GM23338 (cell line): ENCODE measurements around the gene STX8. TPM values are rescaled to one million over a fixed set of nuclear protein-coding genes. Genes with fewer than 3 reads are reported as not detected.

ENCODE experiments used
- ATAC-seq: fragments of 200-7000 bp; cut with Tn5 transposase; 3 replicates; pipeline ENCODE4 v1.9.1; 2020
- DNase-seq: peaks from one replicate; pipeline ENCODE4 v3.0.0-alpha.2; 2015; ENCODE audit warnings: low spot score
- H2AFZ ChIP-seq: fragments of 200-600 bp; sonication (generic); 2 replicates; pipeline ENCODE4 v1.8.0; 2016; ENCODE audit warnings: antibody characterized with exemption, mild to moderate bottlenecking, moderate library complexity
- H3F3A ChIP-seq: fragments of 200-600 bp; sonication (generic); replicated peaks from 2 replicates; pipeline ENCODE4 v1.8.0; 2017; ENCODE audit warnings: antibody characterized with exemption, mixed run types, low read depth
- H3K27ac ChIP-seq: fragments of 200-600 bp; sonication (generic); 2 replicates; pipeline ENCODE4 v1.6.1; 2016; ENCODE audit warnings: low read depth
- H3K27me3 ChIP-seq: fragments of 200-600 bp; sonication (generic); 2 replicates; pipeline ENCODE4 v1.8.0; 2016; ENCODE audit warnings: mild to moderate bottlenecking, mixed run types, moderate library complexity; ENCODE audit not compliant: insufficient read depth
- H3K36me3 ChIP-seq: fragments of 200-600 bp; sonication (generic); 2 replicates; pipeline ENCODE4 v1.8.0; 2016; ENCODE audit warnings: mild to moderate bottlenecking; ENCODE audit not compliant: insufficient read depth
- H3K4me1 ChIP-seq: fragments of 200-600 bp; sonication (generic); 2 replicates; pipeline ENCODE4 v1.8.0; 2016; ENCODE audit warnings: mild to moderate bottlenecking, moderate library complexity; ENCODE audit not compliant: insufficient read depth
- H3K4me2 ChIP-seq: fragments of 200-600 bp; sonication (generic); 2 replicates; pipeline ENCODE4 v1.7.1; 2017; ENCODE audit warnings: mixed run types
- H3K4me3 ChIP-seq: fragments of 200-600 bp; sonication (generic); 2 replicates; pipeline ENCODE4 v1.6.1; 2016; ENCODE audit warnings: mixed run types
- H3K79me2 ChIP-seq: fragments of 200-600 bp; sonication (generic); replicated peaks from 2 replicates; pipeline ENCODE4 v1.8.0; 2017; ENCODE audit warnings: mild to moderate bottlenecking; ENCODE audit not compliant: insufficient read depth
- H3K9me2 ChIP-seq: fragments of 200-600 bp; sonication (generic); 2 replicates; pipeline ENCODE4 v1.8.0; 2017; ENCODE audit not compliant: insufficient read depth
- H4K20me1 ChIP-seq: fragments of 200-600 bp; sonication (generic); replicated peaks from 2 replicates; pipeline ENCODE4 v1.8.0; 2017; ENCODE audit warnings: mild to moderate bottlenecking; ENCODE audit not compliant: insufficient read depth
- H3K27ac Mint-ChIP-seq: 2 replicates; pipeline ENCODE4 v1.8.0; 2020; ENCODE audit warnings: inconsistent platforms, mild to moderate bottlenecking, moderate library complexity, mixed read lengths
- H3K27me3 Mint-ChIP-seq: 3 replicates; pipeline ENCODE4 v1.8.0; 2022; ENCODE audit warnings: low read depth, mild to moderate bottlenecking, moderate library complexity, mixed read lengths, inconsistent platforms; ENCODE audit not compliant: insufficient read depth, poor library complexity
- H3K36me3 Mint-ChIP-seq: 3 replicates; pipeline ENCODE4 v1.8.0; 2021; ENCODE audit warnings: low read depth, mild to moderate bottlenecking, inconsistent platforms, moderate library complexity, mixed read lengths
- H3K4me1 Mint-ChIP-seq: 3 replicates; pipeline ENCODE4 v1.8.0; 2020; ENCODE audit warnings: mild to moderate bottlenecking, inconsistent platforms, mixed read lengths
- H3K4me3 Mint-ChIP-seq: 3 replicates; pipeline ENCODE4 v1.8.0; 2021; ENCODE audit warnings: moderate library complexity, mild to moderate bottlenecking, inconsistent platforms, mixed read lengths
- H3K9me3 Mint-ChIP-seq: 3 replicates; pipeline ENCODE4 v1.8.0; 2020; ENCODE audit warnings: moderate library complexity, mild to moderate bottlenecking, inconsistent platforms, mixed read lengths
- CTCF ChIP-seq, 2 experiments: fragments of 200-600 bp in 1 of 2; sonication (generic) in 1 of 2; conservative IDR thresholded peaks; 2 replicates each; pipeline versions ENCODE4 v1.5.1 to v1.6.1; 2016 to 2017; ENCODE audit warnings: antibody characterized with exemption in 2 of 2, low read depth in 2 of 2, mild to moderate bottlenecking in 2 of 2, moderate library complexity in 1 of 2
- ETS1 ChIP-seq: IDR thresholded peaks from 2 replicates; pipeline ENCODE4 v1.6.1; 2016; ENCODE audit warnings: antibody characterized with exemption
- EZH2 ChIP-seq: fragments of 200-600 bp; sonication (generic); IDR thresholded peaks from one replicate; pipeline ENCODE4 v1.8.0; 2017; ENCODE audit warnings: antibody characterized with exemption, mild to moderate bottlenecking, low read depth; ENCODE audit not compliant: unreplicated experiment
- EZH2phosphoT487 ChIP-seq: fragments of 200-600 bp; sonication (generic); IDR thresholded peaks from one replicate; pipeline ENCODE4 v1.8.1; 2018; ENCODE audit warnings: antibody characterized with exemption; ENCODE audit not compliant: unreplicated experiment
- JUNB ChIP-seq: IDR thresholded peaks from one replicate; pipeline ENCODE4 v1.6.1; 2016; ENCODE audit warnings: antibody characterized with exemption; ENCODE audit not compliant: unreplicated experiment
- NANOG ChIP-seq: IDR thresholded peaks from 2 replicates; pipeline ENCODE4 v1.6.1; 2016; ENCODE audit warnings: antibody characterized with exemption, borderline replicate concordance
- REST ChIP-seq: IDR thresholded peaks from one replicate; pipeline ENCODE4 v1.6.1; 2018; ENCODE audit warnings: antibody characterized with exemption; ENCODE audit not compliant: unreplicated experiment
- ZNF114 ChIP-seq: fragments of 250-450 bp; sonication (Bioruptor Pico); IDR thresholded peaks from 2 replicates; pipeline ENCODE4 v1.5.0; 2020; ENCODE audit warnings: mild to moderate bottlenecking, moderate library complexity
- ZNF331 ChIP-seq: fragments of 250-450 bp; sonication (Bioruptor Pico); IDR thresholded peaks from 2 replicates; pipeline ENCODE4 v1.5.0; 2020; ENCODE audit warnings: low read depth, mild to moderate bottlenecking, moderate library complexity
- ZNF462 ChIP-seq: fragments of 250-450 bp; sonication (Bioruptor Pico); IDR thresholded peaks from 2 replicates; pipeline ENCODE4 v1.5.0; 2020; ENCODE audit warnings: mild to moderate bottlenecking, moderate library complexity
- polyA plus RNA-seq: library from polyadenylated mRNA; unstranded; fragments of >200 nt; fragmentation: Nextera tagmentation; extraction: Ambion mirVana; gene quantifications from 2 replicates; pipeline ENCODE4 v1.2.1, GENCODE V29; 2016
- total RNA-seq: library from RNA; depleted of rRNA; stranded (reverse); fragments of >200 nt; shearing (Covaris generic); gene quantifications from 2 replicates; pipeline ENCODE4 v1.2.3, GENCODE V29; 2014

STX8 gene
- total and polyA plus RNA-seq, 2 experiments from 2014 or later, result 59.4 to 82.3 TPM

GRCh38 chr17:9231449-9232154 lies 344.0 kb downstream of the STX8 start:
- Histone ChIP-seq H3K36me3 (no peaks in the 10 kb centered on the region), H3K9me2 (no peaks in the 10 kb centered on the region), H3K27ac (no peak overlapping the region), H4K20me1 (no peaks in the 10 kb centered on the region), H3K4me3 (no peak overlapping the region), H2AFZ (no peak overlapping the region), H3K4me1 (no peaks in the 10 kb centered on the region; the same call in 1 of the 2 replicates), H3K79me2 (no peaks in the 10 kb centered on the region), H3K4me2 (no peak overlapping the region), H3K27me3 (no peaks in the 10 kb centered on the region), H3F3A (no peaks in the 10 kb centered on the region)
- no peaks in the 10 kb centered on the region; the same call in 1 of the 3 replicates for H3K4me1 Mint-ChIP-seq
- H3K9me3 Mint-ChIP-seq, result no peaks in the 10 kb centered on the region
- ATAC-seq, result no peak
- no peak for DNase-seq
- peaks cover 3% of the 10 kb centered on the region for H3K27me3 Mint-ChIP-seq
- TF ChIP-seq NANOG (no peak), EZH2phosphoT487 (no peak), CTCF (conservative IDR thresholded peaks at IDR 0.05; ENCODE audit: low read depth in 2 of 2) (no peak), ZNF462 (CRISPR knock-in tag) (no peak), ZNF331 (CRISPR knock-in tag) (no peak), ETS1 (no peak), JUNB (no peak), ZNF114 (CRISPR knock-in tag) (no peak), REST (no peak), EZH2 (no peak)
- no peaks in the 10 kb centered on the region for H3K36me3 Mint-ChIP-seq
- H3K27ac Mint-ChIP-seq, result no peak overlapping the region
- no peak overlapping the region for H3K4me3 Mint-ChIP-seq
